Fibroblast of lung (primary cell): ENCODE data around the gene SFXN3. TPM values are rescaled to one million over a fixed set of nuclear protein-coding genes. Genes with fewer than 3 reads are reported as not detected.
A peak's percentile ranks its signal among the peaks of the same experiment; 100 is the strongest.

Experiments used
- DNase-seq, 2 donors: peaks; one replicate each; pipeline versions ENCODE4 v3.0.0 to v3.0.0-alpha.2; 2010; ENCODE audit warnings: low read depth in 2 of 2
- H2AFZ ChIP-seq: 2 replicates; pipeline ENCODE4 v1.5.1; 2012; ENCODE audit warnings: low read length, control low read depth, inconsistent platforms
- H3K27ac ChIP-seq: 2 replicates; pipeline ENCODE4 v1.5.1; 2011; ENCODE audit warnings: low read length, control low read depth; ENCODE audit not compliant: insufficient read depth
- H3K27me3 ChIP-seq: 2 replicates; pipeline ENCODE4 v1.5.1; 2011; ENCODE audit warnings: mild to moderate bottlenecking, low read length; ENCODE audit not compliant: control insufficient read depth, insufficient read depth
- H3K36me3 ChIP-seq: 2 replicates; pipeline ENCODE4 v1.5.1; 2011; ENCODE audit warnings: low read length; ENCODE audit not compliant: control insufficient read depth, insufficient read depth
- H3K4me1 ChIP-seq: 2 replicates; pipeline ENCODE4 v1.5.1; 2011; ENCODE audit warnings: low read length; ENCODE audit not compliant: control insufficient read depth, insufficient read depth; ENCODE audit errors: extremely low read depth
- H3K4me2 ChIP-seq: 2 replicates; pipeline ENCODE4 v1.5.1; 2011; ENCODE audit warnings: low read length, control low read depth; ENCODE audit not compliant: insufficient read depth; ENCODE audit errors: extremely low read depth
- H3K4me3 ChIP-seq, 4 experiments: fragments of 200-600 bp in 1 of 4; sonication (generic) in 1 of 4; replicated peaks in 1 of 4; 2 replicates each; pipeline ENCODE4 v1.5.1; 2011 to 2016; ENCODE audit warnings: low read length in 4 of 4, low read depth in 3 of 4, mild to moderate bottlenecking in 3 of 4, control low read depth in 2 of 4, inconsistent platforms in 1 of 4, mixed read lengths in 1 of 4; ENCODE audit not compliant: insufficient read depth in 1 of 4; ENCODE audit errors: control extremely low read depth in 1 of 4
- H3K79me2 ChIP-seq: 2 replicates; pipeline ENCODE4 v1.5.1; 2012; ENCODE audit warnings: mild to moderate bottlenecking, low read length, inconsistent platforms; ENCODE audit not compliant: control insufficient read depth, insufficient read depth
- H3K9ac ChIP-seq: 2 replicates; pipeline ENCODE4 v1.5.1; 2011; ENCODE audit warnings: mild to moderate bottlenecking, low read length, control low read depth; ENCODE audit not compliant: insufficient read depth
- H3K9me3 ChIP-seq: 2 replicates; pipeline ENCODE4 v1.5.1; 2012; ENCODE audit warnings: low read depth, low read length; ENCODE audit not compliant: control insufficient read depth, insufficient read depth
- H4K20me1 ChIP-seq: 2 replicates; pipeline ENCODE4 v1.5.1; 2011; ENCODE audit warnings: low read length; ENCODE audit not compliant: control insufficient read depth, insufficient read depth; ENCODE audit errors: extremely low read depth
- CTCF ChIP-seq, 2 donors: IDR thresholded peaks in 1 of 2; conservative IDR thresholded peaks in 1 of 2; 1 replicate in 1 of 2; 2 replicates in 1 of 2; pipeline ENCODE4 v1.5.1; 2011 to 2012; ENCODE audit warnings: low read length in 2 of 2, control low read depth in 1 of 2, inconsistent platforms in 1 of 2, low read depth in 1 of 2, mild to moderate bottlenecking in 1 of 2
- EZH2 ChIP-seq: IDR thresholded peaks from 2 replicates; pipeline ENCODE4 v1.5.1; 2012; ENCODE audit warnings: low read length, control low read depth, mild to moderate bottlenecking; ENCODE audit errors: missing control alignments
- polyA plus RNA-seq, 2 donors: library from polyadenylated mRNA; depleted of rRNA in 1 of 2; stranded (reverse) in 1 of 2; unstranded in 1 of 2; fragments of >200 nt; gene quantifications; 2 replicates each; pipeline ENCODE4 v1.2.1, GENCODE V29; 2011 to 2012; ENCODE audit warnings: missing spikeins in 1 of 2
- total RNA-seq: library from RNA; depleted of rRNA; stranded (reverse); fragments of >200 nt; gene quantifications from 2 replicates; pipeline ENCODE4 v1.2.1, GENCODE V29; 2014

The SFXN3 gene
- total and polyA plus RNA-seq, 2 donors (not counting 1 experiment from before 2014, with no cell fraction given), result 55.0 to 79.3 TPM

GRCh38 chr10:100988166-100988565, 42.9 kb upstream of the SFXN3 start:
- Histone ChIP-seq H3K36me3 (peaks cover 19% of the 10 kb centered on the region), H4K20me1 (no peaks in the 10 kb centered on the region), H3K9me3 (no peaks in the 10 kb centered on the region), H3K9ac (peak overlapping the region; percentile 28), H3K4me3 (peak overlapping the region; percentile 79 to 99 (median 98)), H3K4me2 (peak overlapping the region; percentile 98), H2AFZ (no peak overlapping the region), H3K27me3 (no peaks in the 10 kb centered on the region), H3K79me2 (peaks cover 33% of the 10 kb centered on the region), H3K27ac (peak overlapping the region; percentile 79), H3K4me1 (peaks cover 8% of the 10 kb centered on the region)
- no peak for DNase-seq
- no peak for TF ChIP-seq CTCF (conservative IDR thresholded peaks at IDR 0.05 in 1 of 2, IDR thresholded peaks at IDR 0.05 in 1 of 2; ENCODE audit: low read depth in 1 of 2, low read length in 2 of 2)
- TF ChIP-seq EZH2, result no peak

GRCh38 chr10:100989088-100989487, 41.9 kb upstream of the SFXN3 start:
- Histone ChIP-seq H3K4me2 (no peak overlapping the region), H2AFZ (no peak overlapping the region), H3K36me3 (peaks cover 19% of the 10 kb centered on the region)

GRCh38 chr10:100993986-100994708, 36.9 kb upstream of the SFXN3 start:
- H3K4me1 ChIP-seq, result peaks cover 10% of the 10 kb centered on the region

More at GRCh38 chr10:100989088-100989487, 41.9 kb upstream of the SFXN3 start:
- Histone ChIP-seq H3K4me1 (peaks cover 8% of the 10 kb centered on the region), H3K79me2 (peaks cover 33% of the 10 kb centered on the region), H3K9ac (no peak overlapping the region), H3K27me3 (no peaks in the 10 kb centered on the region), H3K4me3 (no peak overlapping the region), H3K27ac (no peak overlapping the region), H4K20me1 (no peaks in the 10 kb centered on the region), H3K9me3 (no peaks in the 10 kb centered on the region)
- no peak for TF ChIP-seq CTCF (conservative IDR thresholded peaks at IDR 0.05 in 1 of 2, IDR thresholded peaks at IDR 0.05 in 1 of 2; ENCODE audit: low read depth in 1 of 2, low read length in 2 of 2)
- no peak for TF ChIP-seq EZH2
- no peak for DNase-seq

More at GRCh38 chr10:100993986-100994708, 36.9 kb upstream of the SFXN3 start:
- no peak overlapping the region for H3K4me2 ChIP-seq
- H3K27ac ChIP-seq, result no peak overlapping the region
- peaks cover 15% of the 10 kb centered on the region for H3K36me3 ChIP-seq
- H2AFZ ChIP-seq, result no peak overlapping the region
- no peaks in the 10 kb centered on the region for H4K20me1 ChIP-seq
- no peak overlapping the region for H3K4me3 ChIP-seq
- H3K79me2 ChIP-seq, result peaks cover 10% of the 10 kb centered on the region
- no peak for TF ChIP-seq EZH2
- peak; percentile 72 to 73 for TF ChIP-seq CTCF (conservative IDR thresholded peaks at IDR 0.05 in 1 of 2, IDR thresholded peaks at IDR 0.05 in 1 of 2; ENCODE audit: low read depth in 1 of 2, low read length in 2 of 2)
- H3K9me3 ChIP-seq, result no peaks in the 10 kb centered on the region
- H3K9ac ChIP-seq, result no peak overlapping the region
- H3K27me3 ChIP-seq, result no peaks in the 10 kb centered on the region
- DNase-seq, result peak in 1 of 2 donors; percentile 55
